Spleen (tissue), 11 donors: Measurements from ENCODE around the gene CALML5. TPM values are rescaled to one million over a fixed set of nuclear protein-coding genes. Genes with fewer than 3 reads are reported as not detected.

Experiments used
- DNase-seq: peaks from one replicate; pipeline ENCODE4 v3.0.0-alpha.2; 2020
- H3K27ac ChIP-seq, 8 donors: fragments of 200-600 bp; sonication (generic) in 7 of 8; 1 replicate in 4 of 8; 2 replicates in 4 of 8; pipeline versions ENCODE4 v1.5.0 to v1.8.0; 2016 to 2021; ENCODE audit warnings: inconsistent platforms in 4 of 8, mild to moderate bottlenecking in 4 of 8, moderate library complexity in 1 of 8
- H3K27me3 ChIP-seq, 7 donors: fragments of 200-600 bp; sonication (generic) in 6 of 7; replicated peaks in 1 of 7; 1 replicate in 4 of 7; 2 replicates in 3 of 7; pipeline versions ENCODE4 v1.5.0 to v1.8.0; 2016 to 2021; ENCODE audit warnings: inconsistent platforms in 3 of 7, mild to moderate bottlenecking in 1 of 7
- H3K36me3 ChIP-seq, 6 donors: fragments of 200-600 bp; sonication (generic) in 5 of 6; 1 replicate in 4 of 6; 2 replicates in 2 of 6; pipeline versions ENCODE4 v1.5.0 to v1.8.0; 2016 to 2021; ENCODE audit warnings: inconsistent platforms in 2 of 6
- H3K4me1 ChIP-seq, 6 donors: fragments of 200-600 bp; sonication (generic) in 5 of 6; 1 replicate in 3 of 6; 2 replicates in 3 of 6; pipeline versions ENCODE4 v1.5.0 to v1.8.0; 2016 to 2021; ENCODE audit warnings: inconsistent platforms in 3 of 6
- H3K4me3 ChIP-seq, 8 donors: fragments of 200-600 bp; sonication (generic) in 7 of 8; 1 replicate in 4 of 8; 2 replicates in 4 of 8; pipeline versions ENCODE4 v1.5.0 to v1.8.0; 2016 to 2021; ENCODE audit warnings: inconsistent platforms in 4 of 8, mild to moderate bottlenecking in 4 of 8, moderate library complexity in 2 of 8
- H3K9me3 ChIP-seq, 8 donors: fragments of 200-600 bp; sonication (generic) in 7 of 8; 1 replicate in 4 of 8; 2 replicates in 4 of 8; pipeline versions ENCODE4 v1.5.0 to v1.8.0; 2016 to 2021; ENCODE audit warnings: inconsistent platforms in 4 of 8
- POLR2A ChIP-seq, 3 donors: fragments of 450-650 bp; IDR thresholded peaks; one replicate each; pipeline ENCODE4 v1.5.1; 2017; ENCODE audit warnings: antibody characterized with exemption in 3 of 3, mild to moderate bottlenecking in 1 of 3
- POLR2AphosphoS5 ChIP-seq, 3 donors: sonication (generic); formaldehyde crosslinking; IDR thresholded peaks; one replicate each; pipeline ENCODE4 v1.5.1; 2017; ENCODE audit warnings: antibody characterized with exemption in 3 of 3
- WGBS, 5 donors: extraction: QIAGEN DNeasy Blood & Tissue Kit in 3 of 5; methylation state at CpG; one replicate each; pipeline versions ENCODE4 v1.1.5 to v1.1.7; 2013 to 2018; 5-methylcytosine and 5-hydroxymethylcytosine counted together
- intact Hi-C: fragments of 100-400 bp; cut with DNase I; formaldehyde crosslinking; loops from one replicate; pipeline ENCODE4 v1.15.0; 2023; ENCODE audit warnings: low total_unique reads
- polyA plus RNA-seq, 3 donors: library from polyadenylated mRNA; stranded (reverse); fragments of 200-250 nt; gene quantifications; one replicate each; pipeline ENCODE4 v1.2.1, GENCODE V29; 2013
- total RNA-seq, 7 donors: library from RNA; depleted of rRNA in 3 of 7; stranded (reverse); fragments of >200 nt in 3 of 7; fragmentation: NEBNext Ultra II Directional in 4 of 7; extraction: Animal tissue kit (Norgen Biotek cat#: 25700) in 4 of 7; gene quantifications; one replicate each; pipeline versions ENCODE4 v1.1.0 to v1.2.1, GENCODE V29; 2016 to 2021
- TF ChIP-seq, protein P1 (sequence below), 11 experiments: fragments of 200-600 bp in 7 of 11; fragments of 450-650 bp in 4 of 11; sonication (generic) in 4 of 11; IDR thresholded peaks in 8 of 11; conservative IDR thresholded peaks in 3 of 11; 1 replicate in 7 of 11; 2 replicates in 4 of 11; pipeline versions ENCODE4 v1.4.0 to v1.8.0; 2016 to 2021; ENCODE audit warnings: antibody characterized with exemption in 11 of 11, inconsistent platforms in 4 of 11, mild to moderate bottlenecking in 1 of 11
- donor health status: healthy with polysubstance abuse.
- donor health status: DM: no; HTN: no; CAD: no; lungs with moderate emphysema.
- donor health status: DM: no; HTN: no; CAD: no.
- donor health status: Bipolar disorder and iron deficiency.
- donor health status: healthy.
- donor health status: DM: no; HTN: no; CAD: no.
- donor health status: DM: yes; HTN: yes; CAD: no.

The CALML5 gene
- total and polyA plus RNA-seq, 10 donors: 0.13 TPM; not detected in 9

DNA sequence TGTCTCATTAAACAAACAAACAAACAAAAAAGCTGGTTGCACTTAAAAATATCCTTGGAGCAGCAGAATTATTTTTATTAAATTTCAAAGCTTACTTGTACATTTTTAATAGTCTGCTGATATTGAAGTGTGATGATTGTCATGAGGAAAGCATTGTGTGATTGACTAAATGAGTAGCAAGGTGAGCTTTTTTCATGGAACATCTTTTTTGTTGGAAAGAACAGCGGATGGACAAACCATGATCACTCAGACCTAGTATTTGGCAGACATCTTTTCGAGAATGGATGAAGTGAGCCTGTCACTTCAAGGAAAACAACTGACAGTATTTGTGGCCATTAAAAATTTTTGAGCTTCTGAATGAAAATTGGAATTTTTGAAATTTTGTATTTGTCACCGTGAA, 19.7 kb upstream of the CALML5 start:
- intact Hi-C loops: no loop called here
- DNase-seq: no peak
- Histone ChIP-seq H3K27me3 (no peaks in the 10 kb centered on the region), H3K4me3 (no peak overlapping the region), H3K27ac (no peak overlapping the region), H3K36me3 (no peaks in the 10 kb centered on the region), H3K9me3 (peaks cover 0 to 3% (median 0%) of the 10 kb centered on the region in 8 donors), H3K4me1 (no peaks in the 10 kb centered on the region)
- TF ChIP-seq, protein P1, sequence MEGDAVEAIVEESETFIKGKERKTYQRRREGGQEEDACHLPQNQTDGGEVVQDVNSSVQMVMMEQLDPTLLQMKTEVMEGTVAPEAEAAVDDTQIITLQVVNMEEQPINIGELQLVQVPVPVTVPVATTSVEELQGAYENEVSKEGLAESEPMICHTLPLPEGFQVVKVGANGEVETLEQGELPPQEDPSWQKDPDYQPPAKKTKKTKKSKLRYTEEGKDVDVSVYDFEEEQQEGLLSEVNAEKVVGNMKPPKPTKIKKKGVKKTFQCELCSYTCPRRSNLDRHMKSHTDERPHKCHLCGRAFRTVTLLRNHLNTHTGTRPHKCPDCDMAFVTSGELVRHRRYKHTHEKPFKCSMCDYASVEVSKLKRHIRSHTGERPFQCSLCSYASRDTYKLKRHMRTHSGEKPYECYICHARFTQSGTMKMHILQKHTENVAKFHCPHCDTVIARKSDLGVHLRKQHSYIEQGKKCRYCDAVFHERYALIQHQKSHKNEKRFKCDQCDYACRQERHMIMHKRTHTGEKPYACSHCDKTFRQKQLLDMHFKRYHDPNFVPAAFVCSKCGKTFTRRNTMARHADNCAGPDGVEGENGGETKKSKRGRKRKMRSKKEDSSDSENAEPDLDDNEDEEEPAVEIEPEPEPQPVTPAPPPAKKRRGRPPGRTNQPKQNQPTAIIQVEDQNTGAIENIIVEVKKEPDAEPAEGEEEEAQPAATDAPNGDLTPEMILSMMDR (IDR thresholded peaks at IDR 0.05 in 8 of 11, conservative IDR thresholded peaks at IDR 0.05 in 3 of 11): no peak
- TF ChIP-seq POLR2AphosphoS5 (IDR thresholded peaks at IDR 0.05) (no peak), POLR2A (IDR thresholded peaks at IDR 0.05) (no peak)
- 81 to 93% (median 87%) methylated on average over 3 of the region's 3 CpGs for WGBS, 5 donors

DNA sequence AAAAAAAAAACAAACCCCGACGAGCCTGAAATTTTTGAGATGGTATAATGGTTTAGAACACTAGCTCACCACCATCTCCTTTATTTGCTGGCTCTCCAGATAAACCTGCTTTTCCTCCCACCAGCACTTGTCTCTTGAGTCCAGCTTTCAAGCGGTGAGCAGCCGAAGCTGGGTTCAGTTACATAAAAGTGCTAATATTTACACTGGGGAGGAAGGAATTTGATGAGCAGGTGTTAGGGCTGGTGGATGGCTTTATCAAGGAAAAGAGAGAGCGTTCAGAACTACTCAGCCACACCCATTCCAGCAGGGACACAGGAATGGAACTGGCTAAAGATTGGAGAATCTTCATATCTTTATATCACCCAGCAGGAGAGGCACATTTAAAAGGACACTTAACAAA, 18.8 kb upstream of the CALML5 start:
- DNase-seq: no peak
- intact Hi-C loops: no loop called here
- TF ChIP-seq POLR2A (IDR thresholded peaks at IDR 0.05) (no peak), POLR2AphosphoS5 (IDR thresholded peaks at IDR 0.05) (no peak)
- TF ChIP-seq, protein P1 (IDR thresholded peaks at IDR 0.05 in 8 of 11, conservative IDR thresholded peaks at IDR 0.05 in 3 of 11): no peak
- Histone ChIP-seq H3K27me3 (no peaks in the 10 kb centered on the region), H3K9me3 (peaks cover 0 to 3% (median 0%) of the 10 kb centered on the region in 8 donors), H3K27ac (no peak overlapping the region), H3K4me1 (no peaks in the 10 kb centered on the region), H3K36me3 (no peaks in the 10 kb centered on the region), H3K4me3 (no peak overlapping the region)
- 84 to 96% (median 86%) methylated on average over 5 of the region's 5 CpGs for WGBS, 5 donors

DNA sequence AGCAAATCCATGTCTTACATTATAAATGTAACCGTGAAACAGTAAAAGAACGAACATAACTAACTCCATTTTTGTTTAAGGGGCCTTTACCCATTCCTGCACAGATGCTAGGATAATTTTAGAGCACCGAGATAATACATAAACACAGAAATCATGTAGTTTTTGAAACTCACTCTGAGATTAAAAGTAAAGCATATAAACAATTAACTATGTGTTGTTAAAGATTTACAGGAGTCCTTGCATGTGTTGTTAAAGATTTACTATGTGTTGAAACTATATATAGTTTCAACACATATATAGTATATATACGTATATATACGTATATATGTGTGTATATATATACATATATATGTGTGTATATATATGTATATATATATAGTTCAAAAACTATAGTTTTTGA, 18.2 kb upstream of the CALML5 start:
- WGBS, 5 donors: 76 to 92% (median 87%) methylated on average over 5 of the region's 5 CpGs
- no peaks in the 10 kb centered on the region for H3K4me1 ChIP-seq
- H3K36me3 ChIP-seq: no peaks in the 10 kb centered on the region
- peaks cover 0 to 3% (median 0%) of the 10 kb centered on the region in 8 donors for H3K9me3 ChIP-seq
- H3K27me3 ChIP-seq: peaks cover 0 to 4% (median 0%) of the 10 kb centered on the region in 7 donors
- intact Hi-C loops: no loop called here
- no peak overlapping the region for H3K27ac ChIP-seq
- no peak for DNase-seq
- TF ChIP-seq POLR2A (IDR thresholded peaks at IDR 0.05) (no peak), POLR2AphosphoS5 (IDR thresholded peaks at IDR 0.05) (no peak)
- TF ChIP-seq, protein P1 (IDR thresholded peaks at IDR 0.05 in 8 of 11, conservative IDR thresholded peaks at IDR 0.05 in 3 of 11): no peak
- H3K4me3 ChIP-seq: no peak overlapping the region

DNA sequence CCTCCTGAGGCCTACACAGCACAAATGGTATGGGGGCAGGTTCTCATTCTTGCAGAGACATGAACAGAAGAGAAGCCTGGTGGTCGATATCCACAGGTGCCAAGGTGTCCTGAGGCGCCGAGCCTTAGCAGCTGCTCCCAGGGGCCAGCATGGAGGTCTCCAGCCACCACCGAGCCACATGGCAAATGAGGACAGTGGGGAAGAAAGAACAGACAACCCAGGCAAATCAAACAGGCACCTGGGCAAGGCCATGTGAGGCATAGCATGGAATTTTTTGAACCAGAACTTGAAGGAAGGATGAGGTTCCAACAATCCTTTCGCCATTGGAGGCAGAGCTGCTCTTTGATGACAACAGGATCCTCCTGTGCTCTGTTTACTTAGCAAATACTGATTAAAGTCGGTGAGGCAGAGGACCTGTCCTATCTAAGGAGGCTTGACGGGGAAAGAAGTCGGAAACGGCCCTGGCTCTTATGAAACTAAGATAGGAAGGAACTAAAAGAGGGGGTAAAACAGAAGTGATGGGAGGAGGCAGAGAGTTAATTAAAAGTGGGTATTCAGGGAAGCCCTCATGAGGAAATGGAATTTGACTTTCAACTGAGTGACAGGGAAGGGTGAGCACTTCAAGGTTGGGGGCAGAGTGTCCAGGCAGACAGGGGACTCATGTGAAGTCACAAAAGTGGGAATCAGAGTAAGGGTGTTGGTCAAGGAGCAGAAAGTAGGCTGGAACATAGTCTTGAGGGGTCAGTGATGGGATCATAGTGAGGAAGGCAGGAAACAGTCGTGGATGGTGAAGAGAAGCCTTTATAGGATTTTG, 16.8 kb upstream of the CALML5 start:
- DNase-seq: no peak
- no peak overlapping the region for H3K27ac ChIP-seq
- H3K27me3 ChIP-seq: peaks cover 0 to 8% (median 0%) of the 10 kb centered on the region in 7 donors
- TF ChIP-seq POLR2A (IDR thresholded peaks at IDR 0.05) (no peak), POLR2AphosphoS5 (IDR thresholded peaks at IDR 0.05) (no peak)
- TF ChIP-seq, protein P1 (IDR thresholded peaks at IDR 0.05 in 8 of 11, conservative IDR thresholded peaks at IDR 0.05 in 3 of 11): no peak
- H3K4me3 ChIP-seq: no peak overlapping the region
- 71 to 80% (median 74%) methylated on average over 10 of the region's 10 CpGs for WGBS, 5 donors
- intact Hi-C loops: no loop called here
- H3K36me3 ChIP-seq: no peaks in the 10 kb centered on the region
- no peaks in the 10 kb centered on the region for H3K4me1 ChIP-seq
- peaks cover 0 to 3% (median 0%) of the 10 kb centered on the region in 8 donors for H3K9me3 ChIP-seq
